Measurements from ENCODE around the gene DCTN2.
A peak's percentile ranks its signal among the peaks of the same experiment; 100 is the strongest.

Gene DCTN2

DNA sequence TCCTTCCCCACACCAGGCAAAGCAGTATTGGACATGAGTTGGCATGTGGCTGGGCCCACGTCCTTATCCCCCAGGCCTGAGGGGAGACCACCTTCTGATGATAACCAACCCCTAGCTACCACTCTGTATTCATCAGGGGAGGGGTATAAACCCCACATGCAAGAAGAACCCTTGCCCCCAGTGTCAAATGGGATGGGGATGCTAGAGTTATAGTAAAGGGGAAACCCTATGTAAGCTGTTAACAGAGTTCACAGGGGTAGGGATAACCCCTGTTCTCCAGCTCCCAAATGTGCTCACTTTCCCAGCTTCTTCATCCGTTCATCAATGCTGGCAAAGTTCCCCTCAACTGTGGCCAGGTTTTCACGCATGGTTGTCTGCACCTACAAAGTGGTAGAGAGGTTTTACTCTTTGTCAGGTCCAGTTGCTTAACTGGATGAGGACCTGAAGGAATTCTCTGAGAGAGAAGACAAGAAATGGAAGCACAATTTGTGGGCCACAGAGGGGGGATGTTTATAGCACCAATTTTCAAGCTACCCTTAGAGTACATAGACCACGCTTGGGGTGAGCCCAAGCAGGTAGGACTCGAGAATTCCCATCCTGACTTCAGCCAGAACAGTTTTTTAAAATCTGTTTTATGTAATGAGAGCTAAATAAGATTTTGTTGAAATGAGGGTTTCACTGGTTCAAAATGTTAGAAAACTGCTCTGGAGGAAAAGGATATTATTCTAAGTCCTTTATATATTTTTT is 16.4 kb downstream of the DCTN2 start:
- Mint-ChIP-seq H3K4me1 (peaks cover 8% of the 10 kb centered on the region), H3K4me3 (no peak overlapping the region), H3K27me3 (ENCODE audit: low read depth, poor library complexity) (peaks cover 5% of the 10 kb centered on the region), H3K9me3 (no peaks in the 10 kb centered on the region), H3K27ac (peak overlapping the region; percentile 54), H3K36me3 (ENCODE audit: low read depth) (peaks cover 58% of the 10 kb centered on the region)
- DNase-seq = no peak
- TF ChIP-seq, protein P1, sequence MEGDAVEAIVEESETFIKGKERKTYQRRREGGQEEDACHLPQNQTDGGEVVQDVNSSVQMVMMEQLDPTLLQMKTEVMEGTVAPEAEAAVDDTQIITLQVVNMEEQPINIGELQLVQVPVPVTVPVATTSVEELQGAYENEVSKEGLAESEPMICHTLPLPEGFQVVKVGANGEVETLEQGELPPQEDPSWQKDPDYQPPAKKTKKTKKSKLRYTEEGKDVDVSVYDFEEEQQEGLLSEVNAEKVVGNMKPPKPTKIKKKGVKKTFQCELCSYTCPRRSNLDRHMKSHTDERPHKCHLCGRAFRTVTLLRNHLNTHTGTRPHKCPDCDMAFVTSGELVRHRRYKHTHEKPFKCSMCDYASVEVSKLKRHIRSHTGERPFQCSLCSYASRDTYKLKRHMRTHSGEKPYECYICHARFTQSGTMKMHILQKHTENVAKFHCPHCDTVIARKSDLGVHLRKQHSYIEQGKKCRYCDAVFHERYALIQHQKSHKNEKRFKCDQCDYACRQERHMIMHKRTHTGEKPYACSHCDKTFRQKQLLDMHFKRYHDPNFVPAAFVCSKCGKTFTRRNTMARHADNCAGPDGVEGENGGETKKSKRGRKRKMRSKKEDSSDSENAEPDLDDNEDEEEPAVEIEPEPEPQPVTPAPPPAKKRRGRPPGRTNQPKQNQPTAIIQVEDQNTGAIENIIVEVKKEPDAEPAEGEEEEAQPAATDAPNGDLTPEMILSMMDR (IDR thresholded peaks at IDR 0.05) = no peak

DNA sequence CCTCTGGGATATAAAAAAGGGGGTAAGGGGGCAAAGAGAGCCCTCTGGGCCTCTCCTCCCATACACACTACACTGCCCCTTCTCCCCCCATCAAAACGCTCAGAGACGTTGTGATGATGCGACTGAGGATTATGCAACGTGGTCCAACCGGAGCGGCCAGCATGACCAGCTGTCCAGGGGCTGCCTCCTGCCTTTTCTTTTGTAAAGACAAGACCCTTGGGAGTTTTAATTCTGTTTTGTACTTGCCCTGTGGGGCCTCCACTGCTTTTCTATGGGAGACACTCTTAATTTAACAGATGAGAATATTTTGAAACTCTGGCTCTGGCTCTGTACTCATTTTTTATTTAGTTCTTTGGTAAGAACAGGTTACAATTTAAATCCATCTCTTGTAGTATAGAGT is 17.2 kb downstream of the DCTN2 start:
- Mint-ChIP-seq H3K27ac (no peak overlapping the region), H3K4me3 (no peak overlapping the region), H3K9me3 (no peaks in the 10 kb centered on the region)

GRCh38 chr12:57528831-57529555 is 18.0 kb downstream of the DCTN2 start:
- Mint-ChIP-seq H3K27me3 (ENCODE audit: low read depth, poor library complexity) (peaks cover 5% of the 10 kb centered on the region), H3K4me3 (no peak overlapping the region), H3K27ac (peak overlapping the region; percentile 58), H3K36me3 (ENCODE audit: low read depth) (peaks cover 48% of the 10 kb centered on the region), H3K9me3 (no peaks in the 10 kb centered on the region), H3K4me1 (peaks cover 24% of the 10 kb centered on the region)
- no peak for DNase-seq
- TF ChIP-seq, protein P1 (IDR thresholded peaks at IDR 0.05) = no peak

More for the DNA sequence above, 17.2 kb downstream of the DCTN2 start:
- no peak for DNase-seq
- Mint-ChIP-seq H3K4me1 (peaks cover 16% of the 10 kb centered on the region), H3K27me3 (ENCODE audit: low read depth, poor library complexity) (peaks cover 5% of the 10 kb centered on the region), H3K36me3 (ENCODE audit: low read depth) (peaks cover 51% of the 10 kb centered on the region)
- TF ChIP-seq, protein P1 (IDR thresholded peaks at IDR 0.05) = no peak

DNA sequence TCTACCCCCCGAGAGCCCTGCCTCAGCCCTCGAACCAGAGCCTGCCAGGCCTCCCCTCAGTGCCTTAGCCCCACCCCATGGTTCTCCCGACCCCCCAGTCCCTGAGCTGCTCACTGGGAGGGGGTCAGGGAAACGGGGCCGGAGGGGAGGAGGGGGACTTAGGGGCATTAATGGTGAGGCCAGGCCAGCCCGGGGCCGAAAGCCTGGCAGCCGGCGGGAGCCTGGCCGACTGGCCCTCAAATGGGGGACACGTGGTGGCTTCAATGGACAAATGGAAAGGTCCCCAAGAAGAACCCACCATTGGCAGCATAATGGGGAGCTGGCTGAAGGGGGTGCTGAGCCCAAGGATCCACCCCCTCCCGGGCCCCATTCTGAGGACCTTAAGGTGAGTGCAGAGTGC is 18.8 kb downstream of the DCTN2 start:
- no peak for DNase-seq
- H3K9me3 Mint-ChIP-seq = no peaks in the 10 kb centered on the region
- peaks cover 40% of the 10 kb centered on the region for H3K36me3 Mint-ChIP-seq (ENCODE audit: low read depth)
- H3K27me3 Mint-ChIP-seq (ENCODE audit: low read depth, poor library complexity) = peaks cover 5% of the 10 kb centered on the region
- TF ChIP-seq, protein P1 (IDR thresholded peaks at IDR 0.05) = no peak
- no peak overlapping the region for H3K27ac Mint-ChIP-seq
- peaks cover 32% of the 10 kb centered on the region for H3K4me1 Mint-ChIP-seq
- no peak overlapping the region for H3K4me3 Mint-ChIP-seq

DNA sequence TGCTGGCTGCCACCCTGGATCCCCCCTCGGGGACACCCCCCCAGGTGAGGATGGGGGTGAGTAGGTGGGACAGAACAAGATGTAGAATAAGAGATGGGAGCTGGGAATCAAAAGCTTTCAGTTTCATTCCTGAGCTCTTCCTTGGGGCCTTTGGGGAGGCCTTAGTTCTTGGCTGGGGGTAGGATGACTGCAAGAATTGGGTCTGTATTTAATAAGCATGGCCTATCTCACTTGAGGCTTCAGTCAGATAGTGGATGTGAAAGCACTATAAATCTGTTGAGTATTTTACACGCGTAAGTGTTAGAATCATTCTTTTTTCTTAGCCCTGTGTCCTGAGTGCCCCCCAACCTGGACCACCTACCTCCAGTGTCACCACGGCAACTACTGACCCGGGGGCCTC is 19.8 kb downstream of the DCTN2 start:
- H3K4me3 Mint-ChIP-seq = no peak overlapping the region
- TF ChIP-seq, protein P1 (IDR thresholded peaks at IDR 0.05) = no peak
- DNase-seq = no peak
- H3K27me3 Mint-ChIP-seq (ENCODE audit: low read depth, poor library complexity) = peaks cover 5% of the 10 kb centered on the region
- peaks cover 30% of the 10 kb centered on the region for H3K36me3 Mint-ChIP-seq (ENCODE audit: low read depth)
- peaks cover 36% of the 10 kb centered on the region for H3K4me1 Mint-ChIP-seq
- H3K9me3 Mint-ChIP-seq = no peaks in the 10 kb centered on the region
- H3K27ac Mint-ChIP-seq = no peak overlapping the region

All from nephron progenitor cell (in vitro differentiated cells).